ENCODE measurements around the gene JCAD. TPM values are rescaled to one million over a fixed set of nuclear protein-coding genes. Genes with fewer than 3 reads are reported as not detected.

Gene JCAD
- total RNA-seq, 1 donor from 2014 or later, result 31.0 TPM

GRCh38 chr10:30079408-30079807 lies 20.0 kb upstream of the JCAD start:
- Mint-ChIP-seq H3K9me3 (peaks cover 14% of the 10 kb centered on the region), H3K4me1 (ENCODE audit: unreplicated experiment) (peaks cover 4% of the 10 kb centered on the region), H3K36me3 (no peaks in the 10 kb centered on the region), H3K27me3 (no peaks in the 10 kb centered on the region), H3K27ac (no peak overlapping the region), H3K4me3 (no peak overlapping the region)
- TF ChIP-seq, protein P1, sequence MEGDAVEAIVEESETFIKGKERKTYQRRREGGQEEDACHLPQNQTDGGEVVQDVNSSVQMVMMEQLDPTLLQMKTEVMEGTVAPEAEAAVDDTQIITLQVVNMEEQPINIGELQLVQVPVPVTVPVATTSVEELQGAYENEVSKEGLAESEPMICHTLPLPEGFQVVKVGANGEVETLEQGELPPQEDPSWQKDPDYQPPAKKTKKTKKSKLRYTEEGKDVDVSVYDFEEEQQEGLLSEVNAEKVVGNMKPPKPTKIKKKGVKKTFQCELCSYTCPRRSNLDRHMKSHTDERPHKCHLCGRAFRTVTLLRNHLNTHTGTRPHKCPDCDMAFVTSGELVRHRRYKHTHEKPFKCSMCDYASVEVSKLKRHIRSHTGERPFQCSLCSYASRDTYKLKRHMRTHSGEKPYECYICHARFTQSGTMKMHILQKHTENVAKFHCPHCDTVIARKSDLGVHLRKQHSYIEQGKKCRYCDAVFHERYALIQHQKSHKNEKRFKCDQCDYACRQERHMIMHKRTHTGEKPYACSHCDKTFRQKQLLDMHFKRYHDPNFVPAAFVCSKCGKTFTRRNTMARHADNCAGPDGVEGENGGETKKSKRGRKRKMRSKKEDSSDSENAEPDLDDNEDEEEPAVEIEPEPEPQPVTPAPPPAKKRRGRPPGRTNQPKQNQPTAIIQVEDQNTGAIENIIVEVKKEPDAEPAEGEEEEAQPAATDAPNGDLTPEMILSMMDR (conservative IDR thresholded peaks at IDR 0.05), result no peak
- DNase-seq (ENCODE audit: extremely low spot score, unreplicated experiment), result no peak

GRCh38 chr10:30075481-30075880 lies 16.1 kb upstream of the JCAD start:
- no peaks in the 10 kb centered on the region for H3K27me3 Mint-ChIP-seq
- H3K27ac Mint-ChIP-seq, result no peak overlapping the region
- DNase-seq (ENCODE audit: extremely low spot score, unreplicated experiment), result no peak
- H3K36me3 Mint-ChIP-seq, result no peaks in the 10 kb centered on the region
- TF ChIP-seq, protein P1 (conservative IDR thresholded peaks at IDR 0.05), result no peak
- no peak overlapping the region for H3K4me3 Mint-ChIP-seq
- peaks cover 7% of the 10 kb centered on the region for H3K4me1 Mint-ChIP-seq (ENCODE audit: unreplicated experiment)
- peaks cover 8% of the 10 kb centered on the region for H3K9me3 Mint-ChIP-seq

DNA sequence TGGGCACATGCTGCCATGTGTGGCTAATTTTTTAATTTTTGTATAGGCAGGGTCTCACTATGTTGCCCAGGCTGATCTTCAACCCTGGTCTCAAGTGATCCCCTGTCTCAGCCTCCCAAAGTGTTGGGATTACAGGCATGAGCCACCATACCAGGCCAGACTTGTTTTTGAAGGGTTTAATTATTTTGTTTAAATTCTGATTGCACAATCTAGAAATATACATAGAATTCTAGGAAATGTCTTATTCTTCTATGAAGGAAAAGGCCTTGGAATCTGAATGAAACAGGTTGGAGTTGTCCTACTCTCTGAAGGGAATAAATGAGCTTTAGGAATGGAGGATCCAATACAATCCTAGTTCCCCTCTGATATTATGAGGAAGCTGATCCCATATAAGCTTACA lies 15.5 kb upstream of the JCAD start:
- Mint-ChIP-seq H3K4me3 (no peak overlapping the region), H3K27me3 (no peaks in the 10 kb centered on the region), H3K4me1 (ENCODE audit: unreplicated experiment) (peaks cover 12% of the 10 kb centered on the region), H3K9me3 (peaks cover 3% of the 10 kb centered on the region), H3K36me3 (no peaks in the 10 kb centered on the region), H3K27ac (no peak overlapping the region)
- TF ChIP-seq, protein P1 (conservative IDR thresholded peaks at IDR 0.05), result no peak
- DNase-seq (ENCODE audit: extremely low spot score, unreplicated experiment), result no peak

DNA sequence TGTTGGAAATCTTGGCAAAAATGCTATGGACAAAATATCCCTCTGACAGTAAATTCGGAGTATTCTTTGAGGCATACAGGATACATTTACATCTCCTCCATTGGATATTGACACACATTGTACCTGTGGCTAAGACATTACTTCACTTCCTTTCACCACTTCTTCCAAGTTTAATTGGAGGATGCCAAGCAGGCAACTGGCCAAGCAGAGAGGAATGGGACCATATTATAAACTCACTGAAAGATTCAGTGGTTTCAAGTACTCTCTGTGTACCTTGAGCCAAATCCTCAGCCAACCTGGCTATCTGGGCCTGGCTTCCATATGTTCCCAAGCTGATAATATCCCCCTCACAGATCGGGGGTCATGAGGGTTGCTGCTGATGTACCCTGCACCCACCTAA lies 14.7 kb upstream of the JCAD start:
- H3K27ac Mint-ChIP-seq, result no peak overlapping the region
- DNase-seq (ENCODE audit: extremely low spot score, unreplicated experiment), result no peak
- TF ChIP-seq, protein P1 (conservative IDR thresholded peaks at IDR 0.05), result no peak
- no peaks in the 10 kb centered on the region for H3K36me3 Mint-ChIP-seq
- no peaks in the 10 kb centered on the region for H3K27me3 Mint-ChIP-seq
- H3K4me3 Mint-ChIP-seq, result no peak overlapping the region
- H3K9me3 Mint-ChIP-seq, result no peaks in the 10 kb centered on the region
- peaks cover 15% of the 10 kb centered on the region for H3K4me1 Mint-ChIP-seq (ENCODE audit: unreplicated experiment)

- H3K36me3 Mint-ChIP-seq, result no peaks in the 10 kb centered on the region
- peaks cover 19% of the 10 kb centered on the region for H3K4me1 Mint-ChIP-seq (ENCODE audit: unreplicated experiment)
Measured at GRCh38 chr10:30073767-30074060, 14.3 kb upstream of the JCAD start.

More at GRCh38 chr10:30073767-30074060, 14.3 kb upstream of the JCAD start:
- Mint-ChIP-seq H3K27me3 (no peaks in the 10 kb centered on the region), H3K9me3 (no peaks in the 10 kb centered on the region), H3K27ac (no peak overlapping the region), H3K4me3 (no peak overlapping the region)
- TF ChIP-seq, protein P1 (conservative IDR thresholded peaks at IDR 0.05), result no peak
- no peak for DNase-seq (ENCODE audit: extremely low spot score, unreplicated experiment)

All from type B pancreatic cell (in vitro differentiated cells).